H1 (cell line): ENCODE data around the gene OR10T2. TPM values are rescaled to one million over a fixed set of nuclear protein-coding genes. Genes with fewer than 3 reads are reported as not detected.

Experiments used
- polyA plus RNA-seq, 7 experiments: library from polyadenylated mRNA; depleted of rRNA in 3 of 7; stranded (reverse) in 5 of 7; unstranded in 2 of 7; fragments of >200 nt in 5 of 7; fragments of 200-250 nt in 2 of 7; gene quantifications; 1 replicate in 5 of 7; 2 replicates in 1 of 7; 4 replicates in 1 of 7; pipeline versions ENCODE4 v1.2.1 to v1.2.3, GENCODE V29; 2011 to 2013; ENCODE audit warnings: missing spikeins in 2 of 7, mixed read lengths in 2 of 7
- total RNA-seq: library from RNA; stranded (reverse); fragmentation: NEBNext Ultra II Directional; extraction: Animal tissue kit (Norgen Biotek cat#: 25700); gene quantifications from 2 replicates; pipeline ENCODE4 v1.2.1, GENCODE V29; 2021

Gene OR10T2
- total and polyA plus RNA-seq, 2 of the 8 experiments (the other 6 are each of a cell fraction or from before 2014, with no cell fraction given) = not detected

Other genes starting within 250 kb of the OR10T2 start
- gene CD1D, start 218.6 kb downstream of the OR10T2 start, total RNA-seq = 0.92 and 1.1 TPM in 2 replicates
- gene CD1D, start 218.6 kb downstream of the OR10T2 start, polyA plus RNA-seq (2011; rRNA removed) = 1.2 and 1.6 TPM in 2 replicates
- not detected in 2 replicates for gene CD1A, start 145.0 kb downstream of the OR10T2 start, total RNA-seq
- not detected in 2 replicates for gene CD1A, start 145.0 kb downstream of the OR10T2 start, polyA plus RNA-seq (2011; rRNA removed)
- gene CD1C, start 109.5 kb downstream of the OR10T2 start, total RNA-seq = 0.27 and 0.35 TPM in 2 replicates
- gene CD1C, start 109.5 kb downstream of the OR10T2 start, polyA plus RNA-seq (2011; rRNA removed) = 0.06 TPM in 2 replicates
- gene CD1B, start 67.9 kb downstream of the OR10T2 start, total RNA-seq = not detected in 2 replicates
- not detected in 2 replicates for gene CD1B, start 67.9 kb downstream of the OR10T2 start, polyA plus RNA-seq (2011; rRNA removed)
- gene CD1E, start 45.6 kb downstream of the OR10T2 start, total RNA-seq = not detected in 2 replicates
- not detected in 2 replicates for gene CD1E, start 45.6 kb downstream of the OR10T2 start, polyA plus RNA-seq (2011; rRNA removed)
- not detected in 2 replicates for gene OR10K2, start 26.8 kb upstream of the OR10T2 start, total RNA-seq
- gene OR10K2, start 26.8 kb upstream of the OR10T2 start, polyA plus RNA-seq (2011; rRNA removed) = not detected in 2 replicates
- not detected in 2 replicates for gene OR10K1, start 62.4 kb upstream of the OR10T2 start, total RNA-seq
- not detected in 2 replicates for gene OR10K1, start 62.4 kb upstream of the OR10T2 start, polyA plus RNA-seq (2011; rRNA removed)
- not detected in 2 replicates for gene OR10R2, start 72.8 kb upstream of the OR10T2 start, total RNA-seq
- gene OR10R2, start 72.8 kb upstream of the OR10T2 start, polyA plus RNA-seq (2011; rRNA removed) = not detected in 2 replicates
- gene OR6Y1, start 154.9 kb upstream of the OR10T2 start, total RNA-seq = 0.07 TPM in 1 of 2 replicates, not detected in the other
- not detected in 2 replicates for gene OR6Y1, start 154.9 kb upstream of the OR10T2 start, polyA plus RNA-seq (2011; rRNA removed)
- not detected in 2 replicates for gene OR6P1, start 171.1 kb upstream of the OR10T2 start, total RNA-seq
- gene OR6P1, start 171.1 kb upstream of the OR10T2 start, polyA plus RNA-seq (2011; rRNA removed) = not detected in 2 replicates
- gene OR10X1, start 180.4 kb upstream of the OR10T2 start, total RNA-seq = not detected in 2 replicates
- gene OR10X1, start 180.4 kb upstream of the OR10T2 start, polyA plus RNA-seq (2011; rRNA removed) = not detected in 2 replicates
- gene OR10Z1, start 205.8 kb upstream of the OR10T2 start, total RNA-seq = not detected in 2 replicates
- not detected in 2 replicates for gene OR10Z1, start 205.8 kb upstream of the OR10T2 start, polyA plus RNA-seq (2011; rRNA removed)